ENCODE measurements around the gene PHACTR4. TPM values are rescaled to one million over a fixed set of nuclear protein-coding genes. Genes with fewer than 3 reads are reported as not detected.

PHACTR4 gene
- total and polyA plus RNA-seq, 2 of the 13 experiments (the other 11 are each of a cell fraction or from before 2014, with no cell fraction given), result 13.9 to 17.1 TPM

- TF ChIP-seq MYPOP (CRISPR knock-in tag; IDR thresholded peaks at IDR 0.05), result peak; percentile 45; the same call in 1 of the 2 replicates
- no peak for TF ChIP-seq ZNF296 (CRISPR knock-in tag; conservative IDR thresholded peaks at IDR 0.05)
- TF ChIP-seq NFIC (IDR thresholded peaks at IDR 0.05; ENCODE audit: low read length), result peak; percentile 82
- TF ChIP-seq SRF (IDR thresholded peaks at IDR 0.05; ENCODE audit: low read depth, low read length), result peak; percentile 43; the same call in 1 of the 2 replicates
- TF ChIP-seq TEAD3 (CRISPR knock-in tag; optimal IDR thresholded peaks at IDR 0.05; ENCODE audit: borderline replicate concordance), result peak; percentile 93
- peak; percentile 90 for TF ChIP-seq KAT8 (CRISPR knock-in tag; IDR thresholded peaks at IDR 0.05)
- peak; percentile 57; the same call in 1 of the 2 replicates for TF ChIP-seq ZFX (CRISPR knock-in tag; IDR thresholded peaks at IDR 0.05; ENCODE audit: low read depth)
- no peak for TF ChIP-seq SP4 (CRISPR knock-in tag; IDR thresholded peaks at IDR 0.05)
- no peak; the same call in 1 of the 2 replicates for TF ChIP-seq RFXAP (CRISPR knock-in tag; IDR thresholded peaks at IDR 0.05; ENCODE audit: borderline replicate concordance)
- no peak for TF ChIP-seq RBM39 (IDR thresholded peaks at IDR 0.05; ENCODE audit: low read depth, low read length, poor library complexity, severe bottlenecking)
- peak; percentile 50; the same call in 1 of the 2 replicates for TF ChIP-seq HDAC2 (CRISPR knock-in tag; IDR thresholded peaks at IDR 0.05)
- TF ChIP-seq ZBTB42 (CRISPR knock-in tag; IDR thresholded peaks at IDR 0.05), result no peak
- TF ChIP-seq MAFG (CRISPR knock-in tag; IDR thresholded peaks at IDR 0.05), result no peak
- 0 out of 2 replicates have a peak, but pooled peaks have one; percentile 91 for TF ChIP-seq HDAC6 (IDR thresholded peaks at IDR 0.05; ENCODE audit: low read depth, low read length)
- TF ChIP-seq TARDBP (CRISPR knock-in tag; IDR thresholded peaks at IDR 0.05), result peak; percentile 40; the same call in 1 of the 2 replicates
- no peak for TF ChIP-seq SNRNP70 (IDR thresholded peaks at IDR 0.05; ENCODE audit: low read depth, low read length)
- 0 out of 2 replicates have a peak, but pooled peaks have one; percentile 75 for TF ChIP-seq ZNF749 (CRISPR knock-in tag; IDR thresholded peaks at IDR 0.05; ENCODE audit: borderline replicate concordance)
- 0 out of 2 replicates have a peak, but pooled peaks have one; percentile 9 for TF ChIP-seq ZBTB3 (CRISPR knock-in tag; IDR thresholded peaks at IDR 0.05; ENCODE audit: borderline replicate concordance, low read depth)
- peak; percentile 75 for TF ChIP-seq CREM (IDR thresholded peaks at IDR 0.05)
- no peak for TF ChIP-seq CREM (CRISPR knock-in tag; IDR thresholded peaks at IDR 0.05)
- TF ChIP-seq ZNF484 (CRISPR knock-in tag; IDR thresholded peaks at IDR 0.05; ENCODE audit: borderline replicate concordance, low read depth), result no peak
- no peak for TF ChIP-seq ZNF382 (CRISPR knock-in tag; IDR thresholded peaks at IDR 0.05; ENCODE audit: borderline replicate concordance)
- no peak for TF ChIP-seq ZFP90 (CRISPR knock-in tag; IDR thresholded peaks at IDR 0.05; ENCODE audit: borderline replicate concordance)
- TF ChIP-seq ZHX1 (CRISPR knock-in tag; IDR thresholded peaks at IDR 0.05; ENCODE audit: low read depth), result no peak
- 0 out of 2 replicates have a peak, but pooled peaks have one; percentile 51 for TF ChIP-seq GATA4 (IDR thresholded peaks at IDR 0.05; ENCODE audit: borderline replicate concordance, low read depth)
- TF ChIP-seq WIZ (CRISPR knock-in tag; IDR thresholded peaks at IDR 0.05), result no peak
- TF ChIP-seq ZNF335 (CRISPR knock-in tag; IDR thresholded peaks at IDR 0.05), result peak; percentile 71
- peak; percentile 34; the same call in 1 of the 2 replicates for TF ChIP-seq ZNF205 (CRISPR knock-in tag; IDR thresholded peaks at IDR 0.05)
- no peak for TF ChIP-seq ZNF3 (CRISPR knock-in tag; IDR thresholded peaks at IDR 0.05)
Measured at GRCh38 chr1:28505406-28506187, 136.1 kb downstream of the PHACTR4 start, which contains the start of gene RCC1 (continued).
